Activated naive CD4-positive, alpha-beta T cell treated with anti-CD3 and anti-CD28 coated beads, Interleukin-2, amount 50 U/mL, for 16 hours (primary cell): ENCODE data around the gene NECTIN1.

ENCODE experiments used
- DNase-seq: peaks from one replicate; pipeline ENCODE4 v3.0.0-alpha.2; 2020

NECTIN1 gene

GRCh38 chr11:119729951-119730613, 1.1 kb upstream of the NECTIN1 start:
- no peak for DNase-seq

GRCh38 chr11:119729581-119729927, 554 bp upstream of the NECTIN1 start:
- no peak for DNase-seq

- no peak for DNase-seq
Measured at GRCh38 chr11:119728211-119728626, 781 bp downstream of the NECTIN1 start.

GRCh38 chr11:119727523-119728151, 1.4 kb downstream of the NECTIN1 start:
- DNase-seq, result no peak

- DNase-seq, result no peak
Measured at GRCh38 chr11:119726585-119727522, 2.1 kb downstream of the NECTIN1 start.

GRCh38 chr11:119726150-119726553, 2.8 kb downstream of the NECTIN1 start:
- no peak for DNase-seq

- DNase-seq, result no peak
Measured at GRCh38 chr11:119724956-119725355, 4.0 kb downstream of the NECTIN1 start.

GRCh38 chr11:119723952-119724325, 5.1 kb downstream of the NECTIN1 start:
- DNase-seq, result no peak

GRCh38 chr11:119723243-119723951, 5.6 kb downstream of the NECTIN1 start:
- no peak for DNase-seq

- no peak for DNase-seq
Measured at GRCh38 chr11:119722281-119722794, 6.7 kb downstream of the NECTIN1 start.

- DNase-seq, result no peak
Measured at GRCh38 chr11:119721129-119722120, 7.6 kb downstream of the NECTIN1 start.

GRCh38 chr11:119720311-119720913, 8.6 kb downstream of the NECTIN1 start:
- no peak for DNase-seq

GRCh38 chr11:119717839-119718534, 11.0 kb downstream of the NECTIN1 start:
- no peak for DNase-seq

- DNase-seq, result no peak
Measured at GRCh38 chr11:119716582-119717498, 12.2 kb downstream of the NECTIN1 start.

GRCh38 chr11:119714590-119714989, 14.4 kb downstream of the NECTIN1 start:
- DNase-seq, result no peak

- no peak for DNase-seq
Measured at GRCh38 chr11:119714189-119714588, 14.8 kb downstream of the NECTIN1 start.

GRCh38 chr11:119713359-119714040, 15.5 kb downstream of the NECTIN1 start:
- no peak for DNase-seq

GRCh38 chr11:119712459-119713358, 16.3 kb downstream of the NECTIN1 start:
- no peak for DNase-seq
